SK-N-SH (cell line): ENCODE results near the gene PACSIN2. TPM values are rescaled to one million over a fixed set of nuclear protein-coding genes. Genes with fewer than 3 reads are reported as not detected.

Experiments
- CTCF ChIA-PET: fragments of 300-600, 350-600 bp; formaldehyde crosslinking; extraction: SDS; loops from one replicate; lab custom pipeline; 2021; lab: Yijun Ruan, JAX
- POLR2A ChIA-PET: fragments of 350-600 bp; sonication (Branson Sonifier 250); formaldehyde crosslinking; extraction: SDS; loops from one replicate; lab custom pipeline; 2020; ENCODE audit warnings: antibody characterized with exemption, inconsistent platforms; lab: Yijun Ruan, JAX
- DNase-seq: peaks from one replicate; pipeline ENCODE4 v3.0.0; 2012
- H2AFZ ChIP-seq: fragments of 200-600 bp; sonication (generic); 2 replicates; pipeline ENCODE4 v1.8.1; 2016; ENCODE audit warnings: antibody characterized with exemption, mild to moderate bottlenecking, low read depth
- H3F3A ChIP-seq: fragments of 200-600 bp; sonication (generic); replicated peaks from 2 replicates; pipeline ENCODE3; 2016; ENCODE audit warnings: antibody characterized with exemption, mild to moderate bottlenecking; ENCODE audit not compliant: insufficient read depth
- H3K27ac ChIP-seq, 2 experiments: fragments of 200-500 bp in 1 of 2; fragments of 200-600 bp in 1 of 2; sonication (Bioruptor generic) in 1 of 2; sonication (generic), shearing (Covaris generic) in 1 of 2; 2 replicates each; pipeline versions ENCODE4 v1.5.1 to v1.6.1; 2014 to 2016; ENCODE audit warnings: low read depth in 2 of 2, inconsistent platforms in 1 of 2, low read length in 1 of 2, mild to moderate bottlenecking in 1 of 2, mixed read lengths in 1 of 2
- H3K27me3 ChIP-seq: fragments of 200-600 bp; sonication (generic), shearing (Covaris generic); 2 replicates; pipeline ENCODE4 v1.6.1; 2016; ENCODE audit warnings: mixed run types; ENCODE audit not compliant: insufficient read depth
- H3K36me3 ChIP-seq, 2 experiments: fragments of 200-500 bp in 1 of 2; fragments of 200-600 bp in 1 of 2; sonication (Bioruptor generic) in 1 of 2; sonication (generic) in 1 of 2; replicated peaks in 1 of 2; 2 replicates each; pipeline versions ENCODE3 to v1.5.1; 2014 to 2016; ENCODE audit warnings: low read length in 1 of 2, mild to moderate bottlenecking in 1 of 2; ENCODE audit not compliant: insufficient read depth in 2 of 2, control insufficient read depth in 1 of 2
- H3K4me1 ChIP-seq, 2 experiments: fragments of 200-500 bp in 1 of 2; fragments of 200-600 bp in 1 of 2; sonication (Bioruptor generic) in 1 of 2; sonication (generic), shearing (Covaris generic) in 1 of 2; 2 replicates each; pipeline versions ENCODE4 v1.5.1 to v1.6.1; 2014 to 2016; ENCODE audit warnings: low read depth in 1 of 2, low read length in 1 of 2, mixed run types in 1 of 2; ENCODE audit not compliant: insufficient read depth in 2 of 2, control insufficient read depth in 1 of 2
- H3K4me2 ChIP-seq: fragments of 200-600 bp; sonication (generic), shearing (Covaris generic); 2 replicates; pipeline ENCODE4 v1.6.1; 2017; ENCODE audit warnings: mixed run types
- H3K4me3 ChIP-seq, 2 experiments: fragments of 200-500 bp in 1 of 2; fragments of 200-600 bp in 1 of 2; sonication (Bioruptor generic) in 1 of 2; sonication (generic), shearing (Covaris generic) in 1 of 2; 2 replicates each; pipeline versions ENCODE4 v1.5.1 to v1.8.1; 2014 to 2016; ENCODE audit warnings: low read depth in 2 of 2, inconsistent platforms in 1 of 2, low read length in 1 of 2, mild to moderate bottlenecking in 1 of 2, mixed read lengths in 1 of 2, moderate library complexity in 1 of 2
- H3K79me2 ChIP-seq: fragments of 200-600 bp; sonication (generic); 2 replicates; pipeline ENCODE4 v1.8.1; 2017; ENCODE audit warnings: mild to moderate bottlenecking; ENCODE audit not compliant: insufficient read depth
- H3K9ac ChIP-seq: fragments of 200-600 bp; sonication (generic); 2 replicates; pipeline ENCODE4 v1.6.1; 2017; ENCODE audit warnings: mixed run types
- H3K9me2 ChIP-seq: fragments of 200-600 bp; sonication (generic); 2 replicates; pipeline ENCODE4 v1.6.1; 2017; ENCODE audit warnings: mixed run types
- H3K9me3 ChIP-seq: fragments of 200-600 bp; sonication (generic); 2 replicates; pipeline ENCODE4 v1.6.1; 2017; ENCODE audit warnings: mixed run types, mild to moderate bottlenecking, moderate library complexity
- H4K20me1 ChIP-seq: fragments of 200-600 bp; sonication (generic); 2 replicates; pipeline ENCODE4 v1.6.1; 2017; ENCODE audit warnings: mild to moderate bottlenecking, mixed run types; ENCODE audit not compliant: insufficient read depth
- CHD2 ChIP-seq: fragments of 150-350 bp; IDR thresholded peaks from 2 replicates; pipeline ENCODE4 v1.6.1; 2018; ENCODE audit warnings: low read length; ENCODE audit not compliant: partially characterized antibody
- ELF1 ChIP-seq: IDR thresholded peaks from 2 replicates; pipeline ENCODE4 v1.4.0; 2012
- EZH2phosphoT487 ChIP-seq: fragments of 200-600 bp; sonication (generic); IDR thresholded peaks from 2 replicates; pipeline ENCODE4 v1.6.1; 2017; ENCODE audit warnings: low read depth, mixed run types, mild to moderate bottlenecking, antibody characterized with exemption, moderate library complexity, borderline replicate concordance
- FOXM1 ChIP-seq: IDR thresholded peaks from 2 replicates; pipeline ENCODE4 v1.4.0; 2012; ENCODE audit warnings: low read depth, mild to moderate bottlenecking
- GABPA ChIP-seq: IDR thresholded peaks from 2 replicates; pipeline ENCODE4 v1.4.0; 2012; ENCODE audit warnings: low read depth, mild to moderate bottlenecking
- JUND ChIP-seq: IDR thresholded peaks from 2 replicates; pipeline ENCODE4 v1.4.0; 2012
- POLR2AphosphoS5 ChIP-seq: IDR thresholded peaks from 2 replicates; pipeline ENCODE4 v1.6.1; 2012; ENCODE audit warnings: low read depth, low read length
- TCF12 ChIP-seq: IDR thresholded peaks from 2 replicates; pipeline ENCODE4 v1.4.0; 2012
- WGBS: methylation state at CpG from one replicate; pipeline ENCODE4 v1.1.6; 2017; ENCODE audit warnings: low lambda C conversion rate; 5-methylcytosine and 5-hydroxymethylcytosine counted together
- polyA plus RNA-seq, 3 experiments: library from polyadenylated mRNA; depleted of rRNA; stranded (reverse); fragments of >200 nt; gene quantifications; 2 replicates each; pipeline ENCODE4 v1.2.3, GENCODE V29; 2012
- TF ChIP-seq, protein P1 (sequence below): IDR thresholded peaks from 2 replicates; pipeline ENCODE4 v1.4.0; 2012; ENCODE audit warnings: low read depth, borderline replicate concordance
- TF ChIP-seq, protein P2 (sequence below): IDR thresholded peaks from 2 replicates; pipeline ENCODE4 v1.4.0; 2012; ENCODE audit warnings: low read depth
- TF ChIP-seq, protein P3 (sequence below): fragments of 150-350 bp; IDR thresholded peaks from 2 replicates; pipeline ENCODE4 v1.6.1; 2016; ENCODE audit warnings: mild to moderate bottlenecking, low read depth, low read length

The PACSIN2 gene
- polyA plus RNA-seq, 1 of the 3 experiments (the other 2 are of a cell fraction): 60.5 TPM

DNA sequence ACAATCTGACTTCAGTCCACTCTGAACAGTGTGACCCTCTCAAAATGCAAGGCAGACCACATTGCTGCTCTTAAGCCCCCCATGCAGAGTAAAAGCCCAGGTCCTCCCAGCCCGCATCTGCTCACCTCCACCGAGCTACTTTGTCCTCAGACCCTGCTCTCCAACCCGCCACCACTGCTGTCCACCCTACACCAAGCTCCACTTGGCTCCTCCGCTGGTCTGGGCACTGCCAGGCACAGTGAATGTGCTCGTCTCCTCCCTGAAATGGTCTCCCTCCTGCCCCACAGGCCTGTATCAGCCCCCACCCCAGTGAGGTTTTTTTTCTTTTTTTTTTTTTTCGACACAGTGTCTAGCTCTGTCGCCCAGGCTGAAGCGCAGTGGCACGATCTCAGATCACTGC lies 90.5 kb downstream of the PACSIN2 start:
- Histone ChIP-seq H3F3A (peaks cover 7% of the 10 kb centered on the region), H3K9me2 (no peaks in the 10 kb centered on the region), H3K36me3 (no peaks in the 10 kb centered on the region), H3K27ac (no peak overlapping the region), H3K4me3 (no peak overlapping the region), H3K27me3 (no peaks in the 10 kb centered on the region), H3K9ac (no peak overlapping the region), H3K4me1 (peaks cover 7 to 12% of the 10 kb centered on the region in 2 experiments; a peak in 2 of 4 replicates), H3K4me2 (no peak overlapping the region), H4K20me1 (0 out of 2 replicates have a peak, but pooled peaks cover 3% of the 10 kb centered on the region), H3K79me2 (peaks cover 80% of the 10 kb centered on the region), H2AFZ (no peak overlapping the region), H3K9me3 (no peaks in the 10 kb centered on the region)
- CTCF ChIA-PET: no interaction called here
- no peak for DNase-seq
- POLR2A ChIA-PET: no interaction called here
- WGBS: 97% methylated on average over 9 of the region's 9 CpGs
- TF ChIP-seq ELF1 (no peak), GABPA (no peak), POLR2AphosphoS5 (no peak), FOXM1 (no peak), EZH2phosphoT487 (no peak), CHD2 (no peak), TCF12 (no peak)
- TF ChIP-seq, protein P1, sequence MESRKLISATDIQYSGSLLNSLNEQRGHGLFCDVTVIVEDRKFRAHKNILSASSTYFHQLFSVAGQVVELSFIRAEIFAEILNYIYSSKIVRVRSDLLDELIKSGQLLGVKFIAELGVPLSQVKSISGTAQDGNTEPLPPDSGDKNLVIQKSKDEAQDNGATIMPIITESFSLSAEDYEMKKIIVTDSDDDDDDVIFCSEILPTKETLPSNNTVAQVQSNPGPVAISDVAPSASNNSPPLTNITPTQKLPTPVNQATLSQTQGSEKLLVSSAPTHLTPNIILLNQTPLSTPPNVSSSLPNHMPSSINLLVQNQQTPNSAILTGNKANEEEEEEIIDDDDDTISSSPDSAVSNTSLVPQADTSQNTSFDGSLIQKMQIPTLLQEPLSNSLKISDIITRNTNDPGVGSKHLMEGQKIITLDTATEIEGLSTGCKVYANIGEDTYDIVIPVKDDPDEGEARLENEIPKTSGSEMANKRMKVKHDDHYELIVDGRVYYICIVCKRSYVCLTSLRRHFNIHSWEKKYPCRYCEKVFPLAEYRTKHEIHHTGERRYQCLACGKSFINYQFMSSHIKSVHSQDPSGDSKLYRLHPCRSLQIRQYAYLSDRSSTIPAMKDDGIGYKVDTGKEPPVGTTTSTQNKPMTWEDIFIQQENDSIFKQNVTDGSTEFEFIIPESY: no peak
- TF ChIP-seq, protein P2, sequence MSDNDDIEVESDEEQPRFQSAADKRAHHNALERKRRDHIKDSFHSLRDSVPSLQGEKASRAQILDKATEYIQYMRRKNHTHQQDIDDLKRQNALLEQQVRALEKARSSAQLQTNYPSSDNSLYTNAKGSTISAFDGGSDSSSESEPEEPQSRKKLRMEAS: no peak
- TF ChIP-seq, protein P3, sequence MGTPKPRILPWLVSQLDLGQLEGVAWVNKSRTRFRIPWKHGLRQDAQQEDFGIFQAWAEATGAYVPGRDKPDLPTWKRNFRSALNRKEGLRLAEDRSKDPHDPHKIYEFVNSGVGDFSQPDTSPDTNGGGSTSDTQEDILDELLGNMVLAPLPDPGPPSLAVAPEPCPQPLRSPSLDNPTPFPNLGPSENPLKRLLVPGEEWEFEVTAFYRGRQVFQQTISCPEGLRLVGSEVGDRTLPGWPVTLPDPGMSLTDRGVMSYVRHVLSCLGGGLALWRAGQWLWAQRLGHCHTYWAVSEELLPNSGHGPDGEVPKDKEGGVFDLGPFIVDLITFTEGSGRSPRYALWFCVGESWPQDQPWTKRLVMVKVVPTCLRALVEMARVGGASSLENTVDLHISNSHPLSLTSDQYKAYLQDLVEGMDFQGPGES: no peak

DNA sequence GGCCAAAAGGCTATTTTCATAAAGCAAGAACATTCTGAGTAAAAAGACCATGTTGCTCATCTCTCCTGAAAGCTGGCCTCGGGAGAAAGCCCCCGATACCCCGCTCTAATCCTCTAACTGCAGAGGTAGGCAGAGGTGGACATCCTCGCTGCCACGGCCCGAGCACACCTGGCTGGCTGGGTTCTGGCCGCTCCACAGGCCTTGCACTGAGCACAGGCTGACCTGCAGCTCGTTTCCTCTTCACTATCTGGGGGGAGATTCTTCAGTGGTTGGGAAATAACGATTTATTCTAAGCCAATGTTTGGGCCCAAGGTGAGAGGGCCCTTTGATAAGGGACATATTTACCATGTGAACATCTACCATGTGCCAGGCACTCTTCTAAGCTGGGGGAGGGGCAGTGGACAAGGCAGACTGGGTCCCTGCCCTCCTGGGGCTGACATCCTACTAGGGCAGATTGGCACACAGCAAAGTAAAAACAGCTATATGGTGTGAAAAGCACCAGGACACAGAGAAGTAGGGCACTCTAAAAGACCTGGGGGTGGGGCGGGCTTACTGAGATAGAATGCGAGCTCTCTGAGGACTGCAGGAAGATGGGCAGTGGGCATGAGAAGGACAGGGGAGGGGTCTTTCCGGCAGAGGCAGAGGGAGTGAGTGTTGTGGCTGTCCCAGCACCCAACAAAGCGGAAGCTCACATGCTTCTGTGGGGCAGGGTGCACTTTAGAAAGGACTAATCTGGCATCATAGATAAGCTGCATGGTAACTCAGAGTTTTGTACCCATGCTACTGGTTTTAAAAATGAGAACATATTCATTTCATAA lies 92.4 kb downstream of the PACSIN2 start:
- Histone ChIP-seq H2AFZ (no peak overlapping the region), H3K9ac (peak overlapping the region; percentile 64; the same call in 1 of the 2 replicates), H4K20me1 (0 out of 2 replicates have a peak, but pooled peaks cover 3% of the 10 kb centered on the region), H3K27me3 (no peaks in the 10 kb centered on the region), H3F3A (peaks cover 7% of the 10 kb centered on the region), H3K9me2 (no peaks in the 10 kb centered on the region), H3K36me3 (no peaks in the 10 kb centered on the region), H3K9me3 (no peaks in the 10 kb centered on the region), H3K4me3 (no peak overlapping the region), H3K4me1 (peaks cover 7 to 12% of the 10 kb centered on the region in 2 experiments; a peak in 2 of 4 replicates), H3K79me2 (peaks cover 74% of the 10 kb centered on the region), H3K4me2 (no peak overlapping the region), H3K27ac (peak overlapping the region in 1 of 2 experiments; percentile 95; a peak in 2 of 4 replicates)
- 83% methylated on average over 13 of the region's 13 CpGs for WGBS
- DNase-seq: no peak
- TF ChIP-seq JUND: no peak
- ChIA-PET CTCF (no interaction called here), POLR2A (interaction anchor here (0.6 kb wide), 1 partner anchor 63 kb away, joined by 9 read pairs; no protein-coding TSS in a partner anchor)
